HepG2 (cell line): ENCODE results near the gene TLE7. TPM values are rescaled to one million over a fixed set of nuclear protein-coding genes. Genes with fewer than 3 reads are reported as not detected.

Source experiments
- ARID3A ChIP-seq: IDR thresholded peaks from 2 replicates; pipeline ENCODE4 v1.6.1; 2012; ENCODE audit warnings: low read depth, low read length, improper control_type of control experiment
- CBFB ChIP-seq: sonication (generic); formaldehyde crosslinking; IDR thresholded peaks from 2 replicates; pipeline ENCODE4 v1.4.0; 2020; ENCODE audit warnings: missing genetic modification reagents
- IRF2 ChIP-seq: IDR thresholded peaks from 2 replicates; pipeline ENCODE4 v1.6.1; 2018; ENCODE audit warnings: missing genetic modification reagents, missing compliant biosample characterization
- MZF1 ChIP-seq: sonication (generic); formaldehyde crosslinking; IDR thresholded peaks from 2 replicates; pipeline ENCODE4 v1.8.1; 2023; ENCODE audit warnings: mild to moderate bottlenecking, missing genetic modification reagents, borderline replicate concordance
- NFE2L1 ChIP-seq: sonication (generic); formaldehyde crosslinking; IDR thresholded peaks from 2 replicates; pipeline ENCODE4 v1.4.0; 2020; ENCODE audit warnings: missing genetic modification reagents, mild to moderate bottlenecking, borderline replicate concordance
- NONO ChIP-seq, 2 experiments: fragments of 450-650 bp in 1 of 2; sonication (generic) in 1 of 2; formaldehyde crosslinking in 1 of 2; IDR thresholded peaks in 1 of 2; conservative IDR thresholded peaks in 1 of 2; 2 replicates each; pipeline versions ENCODE4 v1.6.1 to v1.8.0; 2017 to 2022; ENCODE audit warnings: mild to moderate bottlenecking in 1 of 2, missing genetic modification reagents in 1 of 2, moderate library complexity in 1 of 2
- PHF20 ChIP-seq: sonication (generic); formaldehyde crosslinking; IDR thresholded peaks from 2 replicates; pipeline ENCODE4 v1.5.0; 2020; ENCODE audit warnings: mild to moderate bottlenecking, missing genetic modification reagents
- RAD21 ChIP-seq: fragments of 450-650 bp; formaldehyde crosslinking; IDR thresholded peaks from 2 replicates; pipeline ENCODE4 v1.5.0; 2020; ENCODE audit warnings: mild to moderate bottlenecking
- REPIN1 ChIP-seq: sonication (generic); formaldehyde crosslinking; IDR thresholded peaks from 2 replicates; pipeline ENCODE4 v1.8.0; 2022; ENCODE audit warnings: missing genetic modification reagents, low read depth, mild to moderate bottlenecking, borderline replicate concordance
- SIX4 ChIP-seq: sonication (generic); formaldehyde crosslinking; IDR thresholded peaks from 2 replicates; pipeline ENCODE4 v1.4.0; 2020; ENCODE audit warnings: missing genetic modification reagents
- XRCC5 ChIP-seq: fragments of 200-400 bp; formaldehyde crosslinking; optimal IDR thresholded peaks from 2 replicates; pipeline ENCODE3; 2017; ENCODE audit warnings: mild to moderate bottlenecking, low read length
- ZBTB21 ChIP-seq: sonication (generic); formaldehyde crosslinking; IDR thresholded peaks from 2 replicates; pipeline ENCODE4 v1.4.0; 2020; ENCODE audit warnings: missing genetic modification reagents
- ZMAT3 ChIP-seq: sonication (generic); formaldehyde crosslinking; conservative IDR thresholded peaks from 2 replicates; pipeline ENCODE4 v1.7.0; 2021; ENCODE audit warnings: missing genetic modification reagents
- ZNF768 ChIP-seq: sonication (generic); formaldehyde crosslinking; IDR thresholded peaks from 2 replicates; pipeline ENCODE4 v1.4.0; 2020; ENCODE audit warnings: missing genetic modification reagents
- polyA plus RNA-seq, 8 experiments: library from polyadenylated mRNA; depleted of rRNA in 3 of 8; stranded (reverse) in 7 of 8; unstranded in 1 of 8; fragments of >200 nt; fragmentation: Illumina TruSeq in 4 of 8; extraction: Trizol in 4 of 8; gene quantifications; 2 replicates each; pipeline versions ENCODE4 v1.2.1 to v1.2.3, GENCODE V29; 2011 to 2016; ENCODE audit warnings: low read depth in 4 of 8, missing spikeins in 1 of 8, mixed read lengths in 1 of 8; ENCODE audit not compliant: insufficient read depth in 1 of 8
- total RNA-seq, 5 experiments: library from RNA; depleted of rRNA; stranded (reverse); fragments of >200 nt; fragmentation: Illumina TruSeq; extraction: Trizol; gene quantifications; 2 replicates each; pipeline ENCODE4 v1.2.3, GENCODE V29; 2016; ENCODE audit warnings: low read depth in 1 of 5
- TF ChIP-seq, protein P1 (sequence below): sonication (generic); formaldehyde crosslinking; IDR thresholded peaks from 2 replicates; pipeline ENCODE4 v1.4.0; 2020; ENCODE audit warnings: mild to moderate bottlenecking, missing genetic modification reagents
- TF ChIP-seq, protein P2 (sequence below): IDR thresholded peaks from 2 replicates; pipeline ENCODE4 v1.6.1; 2016; ENCODE audit warnings: low read depth, control low read depth
- TF ChIP-seq, protein P3 (sequence below): sonication (generic); formaldehyde crosslinking; IDR thresholded peaks from 2 replicates; pipeline ENCODE4 v1.5.1; 2020; ENCODE audit warnings: mild to moderate bottlenecking, missing genetic modification reagents, moderate library complexity
- TF ChIP-seq, protein P4 (sequence below): sonication (generic); formaldehyde crosslinking; IDR thresholded peaks from 2 replicates; pipeline ENCODE4 v1.8.0; 2023; ENCODE audit warnings: mild to moderate bottlenecking, missing genetic modification reagents

The TLE7 gene
- total and polyA plus RNA-seq, 2 of the 13 experiments (the other 11 are each of a cell fraction or from before 2014, with no cell fraction given): not detected

- TF ChIP-seq, protein P1, sequence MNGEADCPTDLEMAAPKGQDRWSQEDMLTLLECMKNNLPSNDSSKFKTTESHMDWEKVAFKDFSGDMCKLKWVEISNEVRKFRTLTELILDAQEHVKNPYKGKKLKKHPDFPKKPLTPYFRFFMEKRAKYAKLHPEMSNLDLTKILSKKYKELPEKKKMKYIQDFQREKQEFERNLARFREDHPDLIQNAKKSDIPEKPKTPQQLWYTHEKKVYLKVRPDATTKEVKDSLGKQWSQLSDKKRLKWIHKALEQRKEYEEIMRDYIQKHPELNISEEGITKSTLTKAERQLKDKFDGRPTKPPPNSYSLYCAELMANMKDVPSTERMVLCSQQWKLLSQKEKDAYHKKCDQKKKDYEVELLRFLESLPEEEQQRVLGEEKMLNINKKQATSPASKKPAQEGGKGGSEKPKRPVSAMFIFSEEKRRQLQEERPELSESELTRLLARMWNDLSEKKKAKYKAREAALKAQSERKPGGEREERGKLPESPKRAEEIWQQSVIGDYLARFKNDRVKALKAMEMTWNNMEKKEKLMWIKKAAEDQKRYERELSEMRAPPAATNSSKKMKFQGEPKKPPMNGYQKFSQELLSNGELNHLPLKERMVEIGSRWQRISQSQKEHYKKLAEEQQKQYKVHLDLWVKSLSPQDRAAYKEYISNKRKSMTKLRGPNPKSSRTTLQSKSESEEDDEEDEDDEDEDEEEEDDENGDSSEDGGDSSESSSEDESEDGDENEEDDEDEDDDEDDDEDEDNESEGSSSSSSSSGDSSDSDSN (CRISPR knock-in tag): 0 out of 2 replicates have a peak, but pooled peaks have one; percentile 24
- TF ChIP-seq PHF20 (CRISPR knock-in tag): no peak
- peak; percentile 37; the same call in 1 of the 2 replicates for TF ChIP-seq NFE2L1
- 0 out of 2 replicates have a peak, but pooled peaks have one; percentile 20 for TF ChIP-seq CBFB
- no peak for TF ChIP-seq IRF2 (CRISPR knock-in tag)
- TF ChIP-seq ZMAT3: no peak
- TF ChIP-seq, protein P2, sequence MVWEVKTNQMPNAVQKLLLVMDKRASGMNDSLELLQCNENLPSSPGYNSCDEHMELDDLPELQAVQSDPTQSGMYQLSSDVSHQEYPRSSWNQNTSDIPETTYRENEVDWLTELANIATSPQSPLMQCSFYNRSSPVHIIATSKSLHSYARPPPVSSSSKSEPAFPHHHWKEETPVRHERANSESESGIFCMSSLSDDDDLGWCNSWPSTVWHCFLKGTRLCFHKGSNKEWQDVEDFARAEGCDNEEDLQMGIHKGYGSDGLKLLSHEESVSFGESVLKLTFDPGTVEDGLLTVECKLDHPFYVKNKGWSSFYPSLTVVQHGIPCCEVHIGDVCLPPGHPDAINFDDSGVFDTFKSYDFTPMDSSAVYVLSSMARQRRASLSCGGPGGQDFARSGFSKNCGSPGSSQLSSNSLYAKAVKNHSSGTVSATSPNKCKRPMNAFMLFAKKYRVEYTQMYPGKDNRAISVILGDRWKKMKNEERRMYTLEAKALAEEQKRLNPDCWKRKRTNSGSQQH (CRISPR knock-in tag): no peak
- TF ChIP-seq NONO (IDR thresholded peaks at IDR 0.05): no peak
- no peak for TF ChIP-seq NONO (CRISPR knock-in tag; conservative IDR thresholded peaks at IDR 0.05)
- TF ChIP-seq RAD21 (CRISPR knock-in tag): peak; percentile 85
- peak; percentile 70 for TF ChIP-seq XRCC5
- TF ChIP-seq ZNF768 (CRISPR knock-in tag): peak; percentile 40; the same call in 1 of the 2 replicates
- no peak for TF ChIP-seq ZBTB21 (CRISPR knock-in tag)
- TF ChIP-seq ARID3A: no peak
- TF ChIP-seq, protein P3, sequence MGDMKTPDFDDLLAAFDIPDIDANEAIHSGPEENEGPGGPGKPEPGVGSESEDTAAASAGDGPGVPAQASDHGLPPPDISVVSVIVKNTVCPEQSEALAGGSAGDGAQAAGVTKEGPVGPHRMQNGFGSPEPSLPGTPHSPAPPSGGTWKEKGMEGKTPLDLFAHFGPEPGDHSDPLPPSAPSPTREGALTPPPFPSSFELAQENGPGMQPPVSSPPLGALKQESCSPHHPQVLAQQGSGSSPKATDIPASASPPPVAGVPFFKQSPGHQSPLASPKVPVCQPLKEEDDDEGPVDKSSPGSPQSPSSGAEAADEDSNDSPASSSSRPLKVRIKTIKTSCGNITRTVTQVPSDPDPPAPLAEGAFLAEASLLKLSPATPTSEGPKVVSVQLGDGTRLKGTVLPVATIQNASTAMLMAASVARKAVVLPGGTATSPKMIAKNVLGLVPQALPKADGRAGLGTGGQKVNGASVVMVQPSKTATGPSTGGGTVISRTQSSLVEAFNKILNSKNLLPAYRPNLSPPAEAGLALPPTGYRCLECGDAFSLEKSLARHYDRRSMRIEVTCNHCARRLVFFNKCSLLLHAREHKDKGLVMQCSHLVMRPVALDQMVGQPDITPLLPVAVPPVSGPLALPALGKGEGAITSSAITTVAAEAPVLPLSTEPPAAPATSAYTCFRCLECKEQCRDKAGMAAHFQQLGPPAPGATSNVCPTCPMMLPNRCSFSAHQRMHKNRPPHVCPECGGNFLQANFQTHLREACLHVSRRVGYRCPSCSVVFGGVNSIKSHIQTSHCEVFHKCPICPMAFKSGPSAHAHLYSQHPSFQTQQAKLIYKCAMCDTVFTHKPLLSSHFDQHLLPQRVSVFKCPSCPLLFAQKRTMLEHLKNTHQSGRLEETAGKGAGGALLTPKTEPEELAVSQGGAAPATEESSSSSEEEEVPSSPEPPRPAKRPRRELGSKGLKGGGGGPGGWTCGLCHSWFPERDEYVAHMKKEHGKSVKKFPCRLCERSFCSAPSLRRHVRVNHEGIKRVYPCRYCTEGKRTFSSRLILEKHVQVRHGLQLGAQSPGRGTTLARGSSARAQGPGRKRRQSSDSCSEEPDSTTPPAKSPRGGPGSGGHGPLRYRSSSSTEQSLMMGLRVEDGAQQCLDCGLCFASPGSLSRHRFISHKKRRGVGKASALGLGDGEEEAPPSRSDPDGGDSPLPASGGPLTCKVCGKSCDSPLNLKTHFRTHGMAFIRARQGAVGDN: peak; percentile 51; the same call in 1 of the 2 replicates
- TF ChIP-seq MZF1 (CRISPR knock-in tag): no peak
- TF ChIP-seq, protein P4, sequence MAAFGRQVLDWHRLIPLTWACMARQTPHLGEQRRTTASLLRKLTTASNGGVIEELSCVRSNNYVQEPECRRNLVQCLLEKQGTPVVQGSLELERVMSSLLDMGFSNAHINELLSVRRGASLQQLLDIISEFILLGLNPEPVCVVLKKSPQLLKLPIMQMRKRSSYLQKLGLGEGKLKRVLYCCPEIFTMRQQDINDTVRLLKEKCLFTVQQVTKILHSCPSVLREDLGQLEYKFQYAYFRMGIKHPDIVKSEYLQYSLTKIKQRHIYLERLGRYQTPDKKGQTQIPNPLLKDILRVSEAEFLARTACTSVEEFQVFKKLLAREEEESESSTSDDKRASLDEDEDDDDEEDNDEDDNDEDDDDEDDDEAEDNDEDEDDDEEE (CRISPR knock-in tag): no peak
- TF ChIP-seq SIX4 (CRISPR knock-in tag): no peak
- TF ChIP-seq REPIN1 (CRISPR knock-in tag): no peak
Observed at GRCh38 chr16:71441348-71442050, 355 bp downstream of the TLE7 start (continued).
